Globus pallidus (tissue), 1 donor: Measurements from ENCODE around the gene ATP8B4.
"Not testable (repeated sequence)": the region's sequence is repeated elsewhere in the genome, so short reads cannot be mapped to it uniquely, and the experiment has no call there.

ENCODE experiments used
- DNase-seq: peaks from one replicate; pipeline ENCODE4 v3.0.0-alpha.2; 2015; ENCODE audit warnings: low spot score

ATP8B4 gene

GRCh38 chr15:50140983-50141382, 21.9 kb upstream of the ATP8B4 start:
- DNase-seq = no peak

- DNase-seq = no peak
Measured at GRCh38 chr15:50140098-50140497, 21.1 kb upstream of the ATP8B4 start.

- no peak for DNase-seq
Measured at GRCh38 chr15:50138391-50138790, 19.4 kb upstream of the ATP8B4 start.

- no peak for DNase-seq
Measured at GRCh38 chr15:50137893-50138292, 18.9 kb upstream of the ATP8B4 start.

- no peak for DNase-seq
Measured at GRCh38 chr15:50137330-50137761, 18.3 kb upstream of the ATP8B4 start.

GRCh38 chr15:50135031-50135551, 16.1 kb upstream of the ATP8B4 start:
- no peak for DNase-seq

GRCh38 chr15:50134524-50135024, 15.5 kb upstream of the ATP8B4 start:
- DNase-seq = peak; percentile 46

GRCh38 chr15:50132251-50132984, 13.4 kb upstream of the ATP8B4 start:
- not testable (repeated sequence) for DNase-seq

- no peak for DNase-seq
Measured at GRCh38 chr15:50131617-50132016, 12.6 kb upstream of the ATP8B4 start.

GRCh38 chr15:50128266-50128665, 9.2 kb upstream of the ATP8B4 start:
- DNase-seq = peak; percentile 53

GRCh38 chr15:50127255-50127777, 8.3 kb upstream of the ATP8B4 start:
- no peak for DNase-seq

- no peak for DNase-seq
Measured at GRCh38 chr15:50126072-50126471, 7.0 kb upstream of the ATP8B4 start.

- no peak for DNase-seq
Measured at GRCh38 chr15:50124631-50125030, 5.6 kb upstream of the ATP8B4 start.

- DNase-seq = no peak
Measured at GRCh38 chr15:50123861-50124557, 5.0 kb upstream of the ATP8B4 start.

- no peak for DNase-seq
Measured at GRCh38 chr15:50120729-50121128, 1.7 kb upstream of the ATP8B4 start.

GRCh38 chr15:50117431-50118027, 1.5 kb downstream of the ATP8B4 start:
- no peak for DNase-seq

- no peak for DNase-seq
Measured at GRCh38 chr15:50116477-50116876, 2.6 kb downstream of the ATP8B4 start.

- peak; percentile 57 for DNase-seq
Measured at GRCh38 chr15:50113992-50114780, 4.8 kb downstream of the ATP8B4 start.

GRCh38 chr15:50113187-50113505, 5.9 kb downstream of the ATP8B4 start:
- peak; percentile 51 for DNase-seq

GRCh38 chr15:50112488-50113186, 6.4 kb downstream of the ATP8B4 start:
- DNase-seq = no peak

- DNase-seq = no peak
Measured at GRCh38 chr15:50110285-50110684, 8.7 kb downstream of the ATP8B4 start.
